ENCODE results near the gene OR4K2. TPM values are rescaled to one million over a fixed set of nuclear protein-coding genes. Genes with fewer than 3 reads are reported as not detected.

OR4K2 gene
- total RNA-seq: not detected in 2 replicates

GRCh38 chr14:19874842-19875241, at the start of gene OR4K2:
OR4K2 (plus strand) TSS chr14:19875142; CDS start chr14:19876268, 1,126 bp downstream.

GRCh38 chr14:19920021-19920657, 45.2 kb downstream of the OR4K2 start, which contains the start of gene OR4K5:
OR4K5 (plus strand) TSS chr14:19920607; CDS start chr14:19920607, 0 bp downstream.

GRCh38 chr14:19930617-19931016, 55.7 kb downstream of the OR4K2 start, which contains the start of gene OR4K1:
OR4K1 (plus strand) TSS chr14:19930917; CDS start chr14:19935667, 4,750 bp downstream.

Other genes with a start within 250 kb of the OR4K2 start
- gene OR11H2, start 161.3 kb upstream of the OR4K2 start, total RNA-seq: not detected in 2 replicates
- gene OR4Q3, start 131.6 kb upstream of the OR4K2 start, total RNA-seq: not detected in 2 replicates
- gene OR4M1, start 101.6 kb upstream of the OR4K2 start, total RNA-seq: not detected in 2 replicates
- gene OR4N2, start 71.4 kb upstream of the OR4K2 start, total RNA-seq: not detected in 2 replicates
- gene OR4K5, start 45.5 kb downstream of the OR4K2 start, total RNA-seq: not detected in 2 replicates
- gene OR4K1, start 55.8 kb downstream of the OR4K2 start, total RNA-seq: not detected in 2 replicates
- not detected in 2 replicates for gene OR4K15, start 100.4 kb downstream of the OR4K2 start, total RNA-seq
- not detected in 2 replicates for gene OR4Q2, start 127.0 kb downstream of the OR4K2 start, total RNA-seq
- not detected in 2 replicates for gene OR4K14, start 144.2 kb downstream of the OR4K2 start, total RNA-seq
- not detected in 2 replicates for gene OR4K13, start 160.9 kb downstream of the OR4K2 start, total RNA-seq
- gene OR4L1, start 184.9 kb downstream of the OR4K2 start, total RNA-seq: not detected in 2 replicates
- not detected in 2 replicates for gene OR4K17, start 235.6 kb downstream of the OR4K2 start, total RNA-seq

Data from placental pericyte (primary cell).